ENCODE data around the gene PRKCB. TPM values are rescaled to one million over a fixed set of nuclear protein-coding genes. Genes with fewer than 3 reads are reported as not detected.

PRKCB gene
- total and polyA plus RNA-seq, 2 donors from 2014 or later, result 0.62 to 17.8 TPM

- TF ChIP-seq CTCF (IDR thresholded peaks at IDR 0.05; ENCODE audit: borderline replicate concordance, extremely low read depth, insufficient read depth), result no peak
- H3K27ac ChIP-seq (ENCODE audit: low read depth in 2 of 2, low read length in 2 of 2), result no peak overlapping the region
- FAIRE-seq (no peak), DNase-seq (no peak)
- no peaks in the 10 kb centered on the region for H3K36me3 ChIP-seq (ENCODE audit: control insufficient read depth in 2 of 3, insufficient read depth in 3 of 3, low read length in 3 of 3)
- intact Hi-C loops (cut with DNase I), result no loop called here
- H3K9me3 ChIP-seq (ENCODE audit: control insufficient read depth in 2 of 3, insufficient read depth in 1 of 3, low read length in 3 of 3), result no peaks in the 10 kb centered on the region
- H3K27me3 ChIP-seq (ENCODE audit: control insufficient read depth, insufficient read depth, low read length), result no peaks in the 10 kb centered on the region
- no peaks in the 10 kb centered on the region for H3K4me1 ChIP-seq (ENCODE audit: control insufficient read depth in 2 of 3, insufficient read depth in 2 of 3, low read depth in 1 of 3, low read length in 3 of 3)
- no peak overlapping the region for H3K4me3 ChIP-seq (ENCODE audit: low read length in 3 of 3)
- H3K9ac ChIP-seq (ENCODE audit: low read length in 3 of 3), result no peak overlapping the region
Observed at GRCh38 chr16:24116989-24117388, 281.2 kb downstream of the PRKCB start.

GRCh38 chr16:24117680-24118079, 281.9 kb downstream of the PRKCB start:
- TF ChIP-seq CTCF (IDR thresholded peaks at IDR 0.05; ENCODE audit: borderline replicate concordance, extremely low read depth, insufficient read depth), result no peak
- Histone ChIP-seq H3K27ac (ENCODE audit: low read depth in 2 of 2, low read length in 2 of 2) (no peak overlapping the region), H3K4me1 (ENCODE audit: control insufficient read depth in 2 of 3, insufficient read depth in 2 of 3, low read depth in 1 of 3, low read length in 3 of 3) (no peaks in the 10 kb centered on the region), H3K9ac (ENCODE audit: low read length in 3 of 3) (no peak overlapping the region), H3K4me3 (ENCODE audit: low read length in 3 of 3) (no peak overlapping the region), H3K9me3 (ENCODE audit: control insufficient read depth in 2 of 3, insufficient read depth in 1 of 3, low read length in 3 of 3) (no peaks in the 10 kb centered on the region), H3K27me3 (ENCODE audit: control insufficient read depth, insufficient read depth, low read length) (no peaks in the 10 kb centered on the region), H3K36me3 (ENCODE audit: control insufficient read depth in 2 of 3, insufficient read depth in 3 of 3, low read length in 3 of 3) (no peaks in the 10 kb centered on the region)
- DNase-seq, result no peak
- intact Hi-C loops (cut with DNase I), result no loop called here
- no peak for FAIRE-seq

GRCh38 chr16:24118126-24118821, 282.5 kb downstream of the PRKCB start:
- H3K4me3 ChIP-seq (ENCODE audit: low read length in 3 of 3), result no peak overlapping the region
- no peaks in the 10 kb centered on the region for H3K9me3 ChIP-seq (ENCODE audit: control insufficient read depth in 2 of 3, insufficient read depth in 1 of 3, low read length in 3 of 3)
- no peak overlapping the region for H3K9ac ChIP-seq (ENCODE audit: low read length in 3 of 3)
- H3K27me3 ChIP-seq (ENCODE audit: control insufficient read depth, insufficient read depth, low read length), result no peaks in the 10 kb centered on the region
- no peak for TF ChIP-seq CTCF (IDR thresholded peaks at IDR 0.05; ENCODE audit: borderline replicate concordance, extremely low read depth, insufficient read depth)
- no peaks in the 10 kb centered on the region for H3K4me1 ChIP-seq (ENCODE audit: control insufficient read depth in 2 of 3, insufficient read depth in 2 of 3, low read depth in 1 of 3, low read length in 3 of 3)
- no peaks in the 10 kb centered on the region for H3K36me3 ChIP-seq (ENCODE audit: control insufficient read depth in 2 of 3, insufficient read depth in 3 of 3, low read length in 3 of 3)
- H3K27ac ChIP-seq (ENCODE audit: low read depth in 2 of 2, low read length in 2 of 2), result no peak overlapping the region
- intact Hi-C loops (cut with DNase I), result no loop called here
- DNase-seq (no peak), FAIRE-seq (no peak)

- Histone ChIP-seq H3K36me3 (ENCODE audit: control insufficient read depth in 2 of 3, insufficient read depth in 3 of 3, low read length in 3 of 3) (no peaks in the 10 kb centered on the region), H3K27me3 (ENCODE audit: control insufficient read depth, insufficient read depth, low read length) (no peaks in the 10 kb centered on the region), H3K4me3 (ENCODE audit: low read length in 3 of 3) (no peak overlapping the region), H3K9ac (ENCODE audit: low read length in 3 of 3) (no peak overlapping the region), H3K27ac (ENCODE audit: low read depth in 2 of 2, low read length in 2 of 2) (no peak overlapping the region), H3K9me3 (ENCODE audit: control insufficient read depth in 2 of 3, insufficient read depth in 1 of 3, low read length in 3 of 3) (no peaks in the 10 kb centered on the region), H3K4me1 (ENCODE audit: control insufficient read depth in 2 of 3, insufficient read depth in 2 of 3, low read depth in 1 of 3, low read length in 3 of 3) (no peaks in the 10 kb centered on the region)
- FAIRE-seq (no peak), DNase-seq (no peak)
- intact Hi-C loops (cut with DNase I), result no loop called here
- no peak for TF ChIP-seq CTCF (IDR thresholded peaks at IDR 0.05; ENCODE audit: borderline replicate concordance, extremely low read depth, insufficient read depth)
Observed at GRCh38 chr16:24119807-24120206, 284.0 kb downstream of the PRKCB start.

All from kidney (tissue), 14 donors.